HG03066 (cell line): ENCODE measurements around the gene GPHN.

Experiments used
- ATAC-seq: cut with Tn5 transposase; IDR thresholded peaks from one replicate; pipeline ENCODE4 v1.9.1; 2021; ENCODE audit warnings: low read depth; ENCODE audit not compliant: unreplicated experiment

GPHN gene

DNA sequence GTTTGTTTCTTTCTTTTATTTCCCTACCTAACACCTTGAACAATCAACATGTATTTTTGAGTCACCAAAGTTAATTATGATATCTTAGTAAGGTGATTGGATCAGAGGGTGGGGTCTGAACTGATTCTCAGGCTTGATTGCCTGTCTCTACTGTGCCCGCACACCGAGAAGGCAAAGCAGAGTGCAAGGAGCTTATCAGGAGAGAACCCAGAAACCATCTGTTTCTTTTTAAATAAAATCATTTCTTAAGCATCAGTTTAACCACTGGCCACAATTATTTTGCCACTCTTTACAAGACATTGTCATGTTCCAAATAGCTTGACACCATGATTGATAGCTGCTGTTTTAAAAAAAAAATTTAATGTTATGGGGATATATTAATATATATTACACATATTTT is 684.4 kb downstream of the GPHN start:
- ATAC-seq, result no peak

DNA sequence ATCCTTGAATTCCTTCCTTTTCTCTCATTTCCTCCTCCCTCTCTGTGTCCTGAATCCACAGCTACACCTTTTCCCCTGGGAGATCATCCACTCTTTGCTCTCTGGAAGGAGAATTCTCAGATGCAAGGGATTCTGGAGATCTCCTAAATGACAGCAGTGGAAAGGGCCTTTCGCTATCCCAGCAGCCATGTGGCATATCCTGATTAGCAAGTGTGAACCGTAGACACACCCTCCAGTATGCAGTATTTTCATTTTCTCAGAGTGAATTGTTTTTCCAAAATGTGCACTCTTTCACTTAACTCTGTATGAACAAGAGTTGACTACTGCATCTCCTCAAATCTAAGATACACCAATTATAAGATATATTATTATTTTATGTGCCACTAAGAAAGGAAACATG is 687.3 kb downstream of the GPHN start:
- ATAC-seq, result no peak

DNA sequence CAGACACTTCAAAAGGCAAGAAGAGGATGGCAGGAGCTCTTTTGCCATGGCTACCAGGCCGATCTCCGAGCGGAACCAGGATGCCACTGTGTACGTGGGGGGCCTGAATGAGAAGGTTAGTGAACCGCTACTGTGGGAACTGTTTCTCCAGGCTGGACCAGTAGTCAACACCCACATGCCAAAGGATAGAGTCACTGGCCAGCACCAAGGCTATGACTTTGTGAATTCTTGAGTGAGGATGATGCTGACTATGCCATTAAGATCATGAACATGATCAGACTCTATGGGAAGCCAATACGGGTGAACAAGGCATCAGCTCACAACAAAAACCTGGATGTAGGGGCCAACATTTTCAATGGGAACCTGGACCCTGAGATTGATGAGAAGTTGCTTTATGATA is 691.1 kb downstream of the GPHN start:
- ATAC-seq, result no peak

DNA sequence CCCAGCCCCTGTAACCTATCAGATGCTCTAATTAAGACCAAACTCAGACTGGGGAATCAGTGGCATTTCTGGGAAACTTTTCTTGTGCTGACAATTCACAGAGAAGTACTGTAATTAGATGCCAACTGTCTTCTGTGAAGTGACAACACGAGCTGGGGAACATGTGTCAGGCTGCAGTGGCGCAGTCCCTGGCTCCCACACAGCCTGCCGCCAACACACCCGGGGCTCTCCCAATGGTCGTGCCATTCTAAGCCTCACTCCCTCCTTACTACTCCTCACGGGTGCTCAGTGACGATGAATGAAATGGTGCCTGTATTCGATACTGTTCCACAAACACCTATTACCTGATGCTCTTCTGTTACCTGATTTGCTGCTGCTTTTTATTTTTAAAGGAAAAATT is 699.9 kb downstream of the GPHN start:
- no peak for ATAC-seq

DNA sequence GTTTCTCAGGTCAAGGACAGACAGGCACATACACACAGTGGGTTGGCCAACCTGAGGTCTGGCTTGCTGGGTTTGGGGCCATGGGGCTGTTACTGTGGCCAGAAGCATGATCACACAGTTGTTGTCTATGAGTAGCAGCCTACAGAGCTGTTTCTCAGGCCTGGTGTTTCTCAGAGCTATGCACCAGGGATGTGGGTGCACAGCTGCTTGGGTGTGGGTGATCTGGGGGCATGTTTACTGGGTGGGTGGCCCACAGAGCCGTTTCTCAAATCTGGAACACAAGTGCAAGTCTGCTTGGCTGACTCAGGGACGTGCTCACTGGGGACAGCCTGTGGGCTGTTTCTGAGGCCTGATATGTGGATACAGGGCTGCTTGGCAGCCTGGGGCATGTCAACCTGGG is 710.2 kb downstream of the GPHN start:
- no peak for ATAC-seq

DNA sequence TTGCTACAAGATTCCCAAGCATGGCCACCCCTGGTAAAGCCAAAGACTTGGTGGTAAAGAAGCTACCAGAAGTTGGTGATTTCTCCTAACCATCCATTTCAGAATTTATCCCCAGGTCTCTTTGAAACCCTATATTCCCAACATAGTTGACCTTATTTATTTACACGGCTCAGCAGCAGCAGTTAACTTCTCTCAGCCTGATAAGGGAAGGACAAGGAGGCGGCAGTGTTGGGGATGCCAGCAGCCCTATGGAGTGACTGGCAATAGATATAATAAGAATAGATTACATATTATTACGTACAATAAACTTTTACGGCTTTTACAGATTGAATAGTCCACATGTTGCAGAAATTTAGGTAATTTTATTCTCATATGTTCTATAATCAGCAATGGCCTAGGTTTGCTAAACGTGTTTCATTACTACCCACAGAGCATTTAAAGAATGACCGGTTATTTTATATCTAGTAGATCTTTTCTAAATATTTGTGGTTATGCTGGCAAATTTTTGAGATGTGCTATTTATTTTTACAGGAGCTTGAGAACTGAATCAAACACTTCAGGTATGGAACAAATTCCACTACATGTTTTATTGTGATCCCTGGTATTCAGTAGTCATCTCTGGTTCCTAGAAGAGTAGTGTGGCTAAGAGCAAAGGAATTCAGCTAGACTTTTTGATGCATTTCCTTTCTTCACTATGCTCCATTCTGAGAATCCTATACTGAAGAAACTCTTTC is 713.5 kb downstream of the GPHN start:
- ATAC-seq, result no peak

DNA sequence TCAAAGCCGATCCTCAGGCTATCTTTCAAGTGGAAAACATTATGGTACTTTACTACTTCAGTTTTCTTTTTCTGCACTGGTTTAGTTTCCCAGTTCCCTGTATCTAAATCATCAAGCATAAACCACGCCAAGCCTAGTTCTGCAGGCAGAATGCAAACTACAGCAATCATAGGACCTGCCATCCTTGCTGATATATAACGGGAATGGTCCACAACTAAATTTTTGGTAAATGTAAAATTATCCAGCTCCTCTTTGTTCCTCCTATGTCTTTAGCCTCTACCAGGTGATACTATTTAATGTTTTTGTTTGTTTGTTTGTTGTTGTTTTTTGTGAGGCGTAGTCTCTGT is 714.0 kb downstream of the GPHN start:
- ATAC-seq, result no peak

DNA sequence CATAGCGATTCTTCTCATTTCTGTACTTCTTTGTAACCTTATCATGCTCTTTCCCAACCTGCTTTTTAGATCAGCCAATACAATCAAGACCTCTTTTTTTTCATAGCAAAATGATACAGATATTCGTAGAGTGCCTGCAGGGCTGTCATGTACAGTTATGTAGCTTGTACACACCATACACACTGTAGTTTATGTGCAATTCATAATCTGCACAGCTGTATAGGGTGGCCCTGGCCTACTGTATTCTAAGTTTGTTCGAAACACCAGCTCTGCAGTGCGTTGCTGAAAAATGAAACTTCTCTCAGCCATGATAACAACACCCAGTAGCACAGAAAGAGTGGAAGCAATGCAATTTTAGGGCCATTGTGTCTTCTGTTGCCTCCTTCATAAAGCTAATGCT is 717.6 kb downstream of the GPHN start:
- no peak for ATAC-seq

DNA sequence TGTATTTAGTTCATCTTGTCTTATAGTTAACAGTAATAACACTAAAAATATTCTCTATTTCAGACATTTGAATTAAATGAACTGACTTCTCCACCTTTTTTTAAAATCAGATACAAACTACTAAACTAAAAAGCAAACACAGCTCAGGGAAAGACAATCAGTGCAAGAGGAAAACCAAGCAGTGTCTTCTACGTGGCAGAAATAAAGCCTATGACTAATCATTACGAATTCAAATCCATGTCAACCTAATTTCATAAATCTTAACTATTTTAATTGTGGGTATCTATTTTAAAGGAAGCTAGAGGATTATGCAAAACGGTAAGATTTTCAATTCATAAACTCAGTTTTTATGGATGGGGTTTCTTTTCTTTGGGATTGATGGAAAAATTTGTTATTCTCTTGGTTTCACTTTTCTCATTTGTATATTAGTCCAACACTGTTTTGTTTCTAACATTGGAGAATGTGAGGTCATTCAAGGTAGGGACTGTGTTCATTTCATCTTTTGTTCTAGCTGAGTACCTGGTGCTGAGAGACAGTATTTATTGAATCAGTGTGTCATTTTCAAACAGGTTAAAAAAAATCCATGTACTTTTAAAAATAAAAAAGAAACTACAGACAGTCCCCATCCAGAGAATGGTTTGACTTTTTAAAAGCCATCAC is 720.5 kb downstream of the GPHN start:
- no peak for ATAC-seq
